Testis (tissue), 2 donors: ENCODE results near the gene EIF4G3.

Experiments
- CTCF ChIP-seq, 3 experiments: fragments of 450-650 bp in 2 of 3; fragments of 200-600 bp in 1 of 3; sonication (generic) in 1 of 3; IDR thresholded peaks; one replicate each; pipeline ENCODE4 v1.5.1; 2016 to 2019; ENCODE audit warnings: antibody characterized with exemption in 3 of 3, mild to moderate bottlenecking in 2 of 3, moderate library complexity in 1 of 3
- POLR2A ChIP-seq: fragments of 450-650 bp; IDR thresholded peaks from one replicate; pipeline ENCODE4 v1.6.1; 2017; ENCODE audit warnings: antibody characterized with exemption, mild to moderate bottlenecking, moderate library complexity

GRCh38 chr1:21152423-21153100, 24.1 kb downstream of the EIF4G3 start:
- TF ChIP-seq CTCF (IDR thresholded peaks at IDR 0.05) (no peak), POLR2A (no peak)
